Measurements from ENCODE around the gene EXOC3.

DNA sequence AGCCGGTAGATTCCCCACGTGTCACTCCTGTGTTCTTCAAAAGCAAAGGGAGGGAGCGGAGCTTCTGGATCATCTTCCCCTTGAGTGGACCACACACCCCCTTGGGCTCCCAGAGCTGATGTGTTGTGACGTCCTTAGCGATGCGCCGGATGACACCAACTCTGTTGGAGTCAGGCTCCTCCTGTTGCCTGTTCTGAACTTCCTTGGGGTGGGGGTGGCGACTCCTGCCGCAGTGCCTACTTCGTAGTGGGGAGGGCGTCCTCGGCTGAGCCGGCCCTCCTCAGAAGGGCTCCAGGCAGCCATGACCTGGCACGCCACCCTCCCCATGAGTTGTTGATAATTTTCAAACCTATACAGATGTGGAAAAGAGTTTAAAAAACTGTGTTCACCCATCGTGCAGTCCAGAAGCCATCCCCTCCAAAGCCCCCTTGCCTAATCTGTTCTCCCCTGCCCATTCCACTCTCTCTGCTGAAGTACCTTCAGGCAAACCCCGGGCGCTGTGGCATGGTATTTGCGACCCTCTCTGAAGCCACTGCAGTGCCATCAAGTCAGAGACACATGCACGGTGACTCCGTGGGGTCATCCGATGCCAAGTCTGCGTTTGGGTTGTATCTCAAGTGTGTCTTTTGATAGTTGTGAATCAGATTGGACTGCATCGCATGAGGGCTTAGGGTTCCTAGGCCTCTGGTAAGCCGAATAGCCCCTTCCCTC is 16.7 kb downstream of the EXOC3 start:
- no peak for TF ChIP-seq EZH2 (IDR thresholded peaks at IDR 0.05)
- TF ChIP-seq, protein P1, sequence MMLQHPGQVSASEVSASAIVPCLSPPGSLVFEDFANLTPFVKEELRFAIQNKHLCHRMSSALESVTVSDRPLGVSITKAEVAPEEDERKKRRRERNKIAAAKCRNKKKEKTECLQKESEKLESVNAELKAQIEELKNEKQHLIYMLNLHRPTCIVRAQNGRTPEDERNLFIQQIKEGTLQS (IDR thresholded peaks at IDR 0.05): no peak
- TF ChIP-seq, protein P2, sequence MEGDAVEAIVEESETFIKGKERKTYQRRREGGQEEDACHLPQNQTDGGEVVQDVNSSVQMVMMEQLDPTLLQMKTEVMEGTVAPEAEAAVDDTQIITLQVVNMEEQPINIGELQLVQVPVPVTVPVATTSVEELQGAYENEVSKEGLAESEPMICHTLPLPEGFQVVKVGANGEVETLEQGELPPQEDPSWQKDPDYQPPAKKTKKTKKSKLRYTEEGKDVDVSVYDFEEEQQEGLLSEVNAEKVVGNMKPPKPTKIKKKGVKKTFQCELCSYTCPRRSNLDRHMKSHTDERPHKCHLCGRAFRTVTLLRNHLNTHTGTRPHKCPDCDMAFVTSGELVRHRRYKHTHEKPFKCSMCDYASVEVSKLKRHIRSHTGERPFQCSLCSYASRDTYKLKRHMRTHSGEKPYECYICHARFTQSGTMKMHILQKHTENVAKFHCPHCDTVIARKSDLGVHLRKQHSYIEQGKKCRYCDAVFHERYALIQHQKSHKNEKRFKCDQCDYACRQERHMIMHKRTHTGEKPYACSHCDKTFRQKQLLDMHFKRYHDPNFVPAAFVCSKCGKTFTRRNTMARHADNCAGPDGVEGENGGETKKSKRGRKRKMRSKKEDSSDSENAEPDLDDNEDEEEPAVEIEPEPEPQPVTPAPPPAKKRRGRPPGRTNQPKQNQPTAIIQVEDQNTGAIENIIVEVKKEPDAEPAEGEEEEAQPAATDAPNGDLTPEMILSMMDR (IDR thresholded peaks at IDR 0.05 in 2 of 3, conservative IDR thresholded peaks at IDR 0.05 in 1 of 3; ENCODE audit: borderline replicate concordance in 1 of 3, insufficient read depth in 1 of 3, low read depth in 2 of 3, low read length in 2 of 3): no peak
- TF ChIP-seq, protein P3, sequence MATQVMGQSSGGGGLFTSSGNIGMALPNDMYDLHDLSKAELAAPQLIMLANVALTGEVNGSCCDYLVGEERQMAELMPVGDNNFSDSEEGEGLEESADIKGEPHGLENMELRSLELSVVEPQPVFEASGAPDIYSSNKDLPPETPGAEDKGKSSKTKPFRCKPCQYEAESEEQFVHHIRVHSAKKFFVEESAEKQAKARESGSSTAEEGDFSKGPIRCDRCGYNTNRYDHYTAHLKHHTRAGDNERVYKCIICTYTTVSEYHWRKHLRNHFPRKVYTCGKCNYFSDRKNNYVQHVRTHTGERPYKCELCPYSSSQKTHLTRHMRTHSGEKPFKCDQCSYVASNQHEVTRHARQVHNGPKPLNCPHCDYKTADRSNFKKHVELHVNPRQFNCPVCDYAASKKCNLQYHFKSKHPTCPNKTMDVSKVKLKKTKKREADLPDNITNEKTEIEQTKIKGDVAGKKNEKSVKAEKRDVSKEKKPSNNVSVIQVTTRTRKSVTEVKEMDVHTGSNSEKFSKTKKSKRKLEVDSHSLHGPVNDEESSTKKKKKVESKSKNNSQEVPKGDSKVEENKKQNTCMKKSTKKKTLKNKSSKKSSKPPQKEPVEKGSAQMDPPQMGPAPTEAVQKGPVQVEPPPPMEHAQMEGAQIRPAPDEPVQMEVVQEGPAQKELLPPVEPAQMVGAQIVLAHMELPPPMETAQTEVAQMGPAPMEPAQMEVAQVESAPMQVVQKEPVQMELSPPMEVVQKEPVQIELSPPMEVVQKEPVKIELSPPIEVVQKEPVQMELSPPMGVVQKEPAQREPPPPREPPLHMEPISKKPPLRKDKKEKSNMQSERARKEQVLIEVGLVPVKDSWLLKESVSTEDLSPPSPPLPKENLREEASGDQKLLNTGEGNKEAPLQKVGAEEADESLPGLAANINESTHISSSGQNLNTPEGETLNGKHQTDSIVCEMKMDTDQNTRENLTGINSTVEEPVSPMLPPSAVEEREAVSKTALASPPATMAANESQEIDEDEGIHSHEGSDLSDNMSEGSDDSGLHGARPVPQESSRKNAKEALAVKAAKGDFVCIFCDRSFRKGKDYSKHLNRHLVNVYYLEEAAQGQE (IDR thresholded peaks at IDR 0.05; ENCODE audit: low read depth): no peak
- no peak for TF ChIP-seq EGR1 (IDR thresholded peaks at IDR 0.05; ENCODE audit: low read depth)
- TF ChIP-seq POLR2A (IDR thresholded peaks at IDR 0.05; ENCODE audit: borderline replicate concordance, extremely low read depth, insufficient read depth, insufficient read length): no peak
- no peak for TF ChIP-seq MAX (IDR thresholded peaks at IDR 0.05)
